K562 (cell line): Measurements from ENCODE around the gene COL26A1. TPM values are rescaled to one million over a fixed set of nuclear protein-coding genes. Genes with fewer than 3 reads are reported as not detected.

ENCODE experiments used
- CHD2 ChIP-seq: IDR thresholded peaks from 2 replicates; pipeline ENCODE4 v1.6.1; 2011; ENCODE audit warnings: low read depth, low read length
- MEIS2 ChIP-seq: fragments of 450-650 bp; IDR thresholded peaks from 2 replicates; pipeline ENCODE4 v1.6.1; 2014; ENCODE audit warnings: mild to moderate bottlenecking; ENCODE audit not compliant: partially characterized antibody
- MTA3 ChIP-seq: fragments of 450-650 bp; formaldehyde crosslinking; IDR thresholded peaks from 2 replicates; pipeline ENCODE4 v1.6.1; 2017; ENCODE audit warnings: mild to moderate bottlenecking, borderline replicate concordance
- RBFOX2 ChIP-seq: fragments of 200-400 bp; formaldehyde crosslinking; IDR thresholded peaks from 2 replicates; pipeline ENCODE4 v1.6.1; 2017; ENCODE audit warnings: low read depth, mild to moderate bottlenecking, low read length, moderate library complexity
- SPI1 ChIP-seq: IDR thresholded peaks from 2 replicates; pipeline ENCODE4 v1.6.1; 2011; ENCODE audit warnings: low read depth, low read length, control low read depth, borderline replicate concordance
- SRSF7 ChIP-seq: fragments of 200-400 bp; formaldehyde crosslinking; optimal IDR thresholded peaks from 2 replicates; pipeline ENCODE3; 2017; ENCODE audit warnings: mild to moderate bottlenecking, low read depth, low read length
- ZBTB1 ChIP-seq: sonication (generic); formaldehyde crosslinking; IDR thresholded peaks from 2 replicates; pipeline ENCODE4 v1.8.1; 2023; ENCODE audit warnings: missing genetic modification reagents, low read depth, mild to moderate bottlenecking, borderline replicate concordance
- ZFP30 ChIP-seq: fragments of 250-450 bp; sonication (Bioruptor Pico); IDR thresholded peaks from 2 replicates; pipeline ENCODE4 v1.8.0; 2022; ENCODE audit warnings: moderate library complexity, mild to moderate bottlenecking, inconsistent platforms, borderline replicate concordance
- ZNF217 ChIP-seq: sonication (generic); formaldehyde crosslinking; IDR thresholded peaks from 2 replicates; pipeline ENCODE4 v1.8.0; 2022; ENCODE audit warnings: mild to moderate bottlenecking, missing genetic modification reagents
- ZNF586 ChIP-seq: fragments of 450-650 bp; formaldehyde crosslinking; conservative IDR thresholded peaks from 2 replicates; pipeline ENCODE4 v1.4.0; 2020; ENCODE audit warnings: mild to moderate bottlenecking, moderate library complexity
- polyA plus RNA-seq, 8 experiments: library from polyadenylated mRNA; depleted of rRNA in 4 of 8; stranded (reverse) in 5 of 8; unstranded in 3 of 8; fragments of >200 nt; fragmentation: Nextera tagmentation in 2 of 8; fragmentation: Illumina TruSeq in 1 of 8; extraction: Ambion mirVana in 2 of 8; extraction: Trizol in 1 of 8; gene quantifications; 2 replicates each; pipeline versions ENCODE4 v1.2.1 to v1.2.3, GENCODE V29; 2011 to 2014; ENCODE audit warnings: inconsistent platforms in 1 of 8, missing spikeins in 1 of 8
- total RNA-seq, 7 experiments: library from RNA; depleted of rRNA in 6 of 7; stranded (reverse); fragments of >200 nt in 6 of 7; fragmentation: Illumina TruSeq in 2 of 7; extraction: Trizol in 2 of 7; gene quantifications; 2 replicates each; pipeline versions ENCODE4 v1.2.1 to v1.2.3, GENCODE V29; 2011 to 2021; ENCODE audit warnings: low replicate concordance in 1 of 7
- TF ChIP-seq, protein P1 (sequence below): fragments of 250-450 bp; sonication (Bioruptor Pico); IDR thresholded peaks from 2 replicates; pipeline ENCODE4 v1.4.0; 2020; ENCODE audit warnings: mild to moderate bottlenecking, moderate library complexity
- TF ChIP-seq, protein P2 (sequence below): fragments of 450-650 bp; IDR thresholded peaks from 2 replicates; pipeline ENCODE4 v1.6.1; 2016; ENCODE audit warnings: borderline replicate concordance

COL26A1 gene
- total and polyA plus RNA-seq, 9 of the 15 experiments (the other 6 are each of a cell fraction or from before 2014, with no cell fraction given), result 0.04 to 0.39 (median 0.07) TPM; not detected in 5

DNA sequence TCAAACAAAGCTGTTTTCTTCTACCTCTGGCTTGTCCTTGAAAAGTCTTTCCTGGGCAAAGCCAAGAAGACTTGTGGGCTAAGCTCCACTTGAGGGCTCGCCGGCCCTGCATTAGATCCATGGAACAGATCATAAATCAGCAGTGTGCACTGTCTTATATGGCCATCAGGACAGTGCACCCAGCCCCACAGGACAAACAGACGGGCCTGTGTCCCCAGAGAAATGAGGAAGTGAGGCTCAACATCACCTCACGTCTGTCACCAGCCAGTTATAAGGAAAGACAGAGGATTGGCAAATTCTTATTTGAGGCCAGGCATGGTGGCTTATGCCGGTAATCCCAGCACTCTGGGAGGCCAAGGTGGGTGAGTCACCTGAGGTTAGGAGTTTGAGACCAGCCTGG lies 28.8 kb upstream of the COL26A1 start (continued):
- TF ChIP-seq ZBTB1 (CRISPR knock-in tag) (no peak), CHD2 (no peak), SPI1 (peak; percentile 97), SRSF7 (no peak), MEIS2 (peak; percentile 88), RBFOX2 (no peak), MTA3 (no peak), ZNF586 (no peak), ZFP30 (no peak), ZNF217 (no peak)
- TF ChIP-seq, protein P1, sequence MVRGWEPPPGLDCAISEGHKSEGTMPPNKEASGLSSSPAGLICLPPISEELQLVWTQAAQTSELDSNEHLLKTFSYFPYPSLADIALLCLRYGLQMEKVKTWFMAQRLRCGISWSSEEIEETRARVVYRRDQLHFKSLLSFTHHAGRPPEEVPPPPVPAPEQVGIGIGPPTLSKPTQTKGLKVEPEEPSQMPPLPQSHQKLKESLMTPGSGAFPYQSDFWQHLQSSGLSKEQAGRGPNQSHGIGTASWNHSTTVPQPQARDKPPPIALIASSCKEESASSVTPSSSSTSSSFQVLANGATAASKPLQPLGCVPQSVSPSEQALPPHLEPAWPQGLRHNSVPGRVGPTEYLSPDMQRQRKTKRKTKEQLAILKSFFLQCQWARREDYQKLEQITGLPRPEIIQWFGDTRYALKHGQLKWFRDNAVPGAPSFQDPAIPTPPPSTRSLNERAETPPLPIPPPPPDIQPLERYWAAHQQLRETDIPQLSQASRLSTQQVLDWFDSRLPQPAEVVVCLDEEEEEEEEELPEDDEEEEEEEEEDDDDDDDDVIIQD (CRISPR knock-in tag), result no peak
- TF ChIP-seq, protein P2, sequence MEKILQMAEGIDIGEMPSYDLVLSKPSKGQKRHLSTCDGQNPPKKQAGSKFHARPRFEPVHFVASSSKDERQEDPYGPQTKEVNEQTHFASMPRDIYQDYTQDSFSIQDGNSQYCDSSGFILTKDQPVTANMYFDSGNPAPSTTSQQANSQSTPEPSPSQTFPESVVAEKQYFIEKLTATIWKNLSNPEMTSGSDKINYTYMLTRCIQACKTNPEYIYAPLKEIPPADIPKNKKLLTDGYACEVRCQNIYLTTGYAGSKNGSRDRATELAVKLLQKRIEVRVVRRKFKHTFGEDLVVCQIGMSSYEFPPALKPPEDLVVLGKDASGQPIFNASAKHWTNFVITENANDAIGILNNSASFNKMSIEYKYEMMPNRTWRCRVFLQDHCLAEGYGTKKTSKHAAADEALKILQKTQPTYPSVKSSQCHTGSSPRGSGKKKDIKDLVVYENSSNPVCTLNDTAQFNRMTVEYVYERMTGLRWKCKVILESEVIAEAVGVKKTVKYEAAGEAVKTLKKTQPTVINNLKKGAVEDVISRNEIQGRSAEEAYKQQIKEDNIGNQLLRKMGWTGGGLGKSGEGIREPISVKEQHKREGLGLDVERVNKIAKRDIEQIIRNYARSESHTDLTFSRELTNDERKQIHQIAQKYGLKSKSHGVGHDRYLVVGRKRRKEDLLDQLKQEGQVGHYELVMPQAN, result no peak
